ENCODE measurements around the gene FAM131B.
A peak's percentile ranks its signal among the peaks of the same experiment; 100 is the strongest.
"Not testable (repeated sequence)": the region's sequence is repeated elsewhere in the genome, so short reads cannot be mapped to it uniquely, and the experiment has no call there.

FAM131B gene

DNA sequence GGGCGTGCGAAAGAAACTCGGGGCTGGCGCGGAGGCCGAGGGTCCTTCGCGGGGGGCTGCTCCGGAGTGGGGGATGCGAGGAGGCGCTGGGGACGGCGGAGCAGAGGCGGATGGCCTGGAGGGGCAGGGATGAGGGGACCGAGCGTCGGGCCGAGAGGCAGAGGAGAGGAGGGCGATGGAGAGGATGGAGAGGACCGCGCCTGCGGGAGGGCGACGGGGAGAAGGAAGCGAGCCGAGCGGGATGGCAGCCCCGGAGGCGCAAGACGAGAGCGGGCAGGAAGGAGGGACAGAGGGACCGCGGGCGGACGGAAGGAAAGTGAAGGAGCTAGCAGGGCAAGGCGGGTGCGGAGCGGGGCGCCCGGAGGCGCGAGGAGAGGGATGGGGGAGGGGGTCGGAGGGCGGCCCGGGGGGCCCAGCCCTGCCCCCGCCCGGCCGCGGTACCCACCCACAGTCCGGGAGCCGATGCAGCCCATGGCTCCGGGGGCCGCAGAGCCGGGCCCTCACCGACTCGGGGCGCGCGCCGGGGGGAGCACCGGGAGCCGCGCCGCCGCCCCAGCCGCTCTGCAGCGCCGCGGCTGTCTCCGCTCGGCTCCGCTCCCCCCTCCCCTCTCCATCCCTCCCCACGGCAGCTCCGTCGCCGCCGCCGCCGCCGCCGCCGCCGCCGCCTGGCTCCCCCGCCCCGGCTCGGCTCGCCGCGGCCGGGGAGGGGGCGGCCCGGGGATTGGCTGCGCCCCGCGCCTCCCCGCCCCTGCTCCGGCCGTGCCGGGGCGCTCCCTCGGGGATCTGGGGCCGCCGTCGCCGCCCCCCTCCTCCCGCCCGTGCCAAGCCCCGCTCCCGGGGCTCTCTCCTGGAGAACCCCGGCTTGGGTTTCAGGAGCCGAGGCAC lies at the start of gene FAM131B:
FAM131B (minus strand) TSS at position 583 of the 885 bp plus-strand sequence; CDS start at position 473, 110 bp downstream.
- no peak for DNase-seq (ENCODE audit: low read depth in 2 of 2)

DNA sequence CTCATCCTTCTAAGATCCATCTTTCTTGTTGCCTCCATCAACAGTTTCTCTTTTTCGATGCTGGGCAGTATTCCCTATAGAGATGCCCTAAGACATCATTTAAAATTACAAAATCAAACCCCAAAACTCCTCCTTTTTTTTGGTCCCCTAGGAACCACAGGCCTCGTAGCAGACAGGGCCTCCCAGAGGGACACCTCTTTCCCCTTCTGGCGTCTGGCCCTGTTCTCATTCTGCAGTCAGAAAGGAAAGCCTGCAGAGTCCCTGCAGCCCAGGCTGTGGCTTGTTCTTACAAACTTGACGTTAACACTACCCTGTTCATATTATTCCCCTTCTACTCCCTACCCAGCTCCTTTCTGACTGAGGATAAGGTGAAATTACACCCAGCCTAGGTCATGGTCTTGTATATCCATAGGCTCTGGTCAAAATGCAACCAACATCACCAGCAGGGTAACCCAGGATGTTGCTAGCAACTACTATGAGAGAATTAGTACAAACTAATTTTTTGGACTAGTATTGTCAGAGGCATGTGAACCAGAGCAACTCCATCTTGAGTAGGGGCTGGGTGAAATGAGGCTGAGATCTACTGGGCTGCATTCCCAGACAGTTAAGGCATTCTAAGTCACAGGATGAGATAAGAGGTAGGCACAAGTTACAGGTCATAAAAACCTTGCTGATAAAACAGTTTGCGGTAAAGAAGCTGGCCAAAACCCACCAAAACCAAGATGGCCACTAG lies 49.6 kb upstream of the FAM131B start:
- DNase-seq (ENCODE audit: low read depth in 2 of 2), result no peak

- no peak for DNase-seq (ENCODE audit: low read depth in 2 of 2)
Measured at GRCh38 chr7:143410521-143411004, 48.0 kb upstream of the FAM131B start.

DNA sequence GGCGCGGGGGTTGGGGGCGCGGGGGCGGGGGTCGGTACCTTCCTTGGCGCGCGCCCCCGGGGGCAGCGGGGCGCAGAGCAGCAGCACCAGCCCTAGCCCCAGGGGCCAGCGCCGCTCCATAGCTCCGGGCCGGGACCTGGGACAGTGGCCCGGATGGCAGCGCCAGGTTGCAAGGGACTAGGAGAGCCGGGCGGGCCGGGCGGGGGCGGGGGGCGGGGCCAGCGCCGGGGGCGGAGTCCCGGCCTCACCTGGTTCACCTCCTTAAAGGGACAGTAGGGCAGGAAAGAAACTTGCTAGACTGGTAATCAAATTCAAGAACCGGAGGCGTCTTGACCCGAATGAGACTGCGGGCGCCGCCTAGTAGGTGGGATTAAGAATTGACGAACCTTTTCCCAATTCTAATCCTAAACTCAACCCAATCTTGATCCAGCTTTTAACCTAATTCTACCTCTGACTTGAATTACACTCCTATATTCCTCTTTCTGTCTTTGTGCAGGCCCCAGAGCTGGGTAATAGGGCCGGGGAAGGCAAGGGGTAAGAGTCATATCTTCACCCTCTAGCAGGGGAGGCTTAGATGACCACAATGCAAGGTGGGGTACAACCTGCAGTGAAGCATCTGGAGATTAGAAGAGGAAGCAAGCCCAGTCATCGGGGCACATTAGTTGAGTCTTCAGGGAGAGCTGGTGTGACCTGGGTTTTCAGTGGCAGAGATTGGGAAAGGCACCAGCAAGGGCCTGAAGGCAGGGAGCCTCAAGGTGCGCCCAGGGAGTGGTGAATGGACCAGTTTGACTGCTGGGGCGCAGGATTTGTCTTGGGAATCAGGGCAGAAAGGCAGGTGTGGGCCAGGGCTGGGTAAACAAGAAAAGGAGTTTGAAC lies 46.4 kb upstream of the FAM131B start, which contains the start of gene EPHA1:
EPHA1 (minus strand) TSS at position 171 of the 876 bp plus-strand sequence; CDS start at position 120, 51 bp downstream.
- peak in 1 of 2 donors; percentile 15 for DNase-seq (ENCODE audit: low read depth in 2 of 2)

- no peak for DNase-seq (ENCODE audit: low read depth in 2 of 2)
Measured at GRCh38 chr7:143408252-143408685, 45.8 kb upstream of the FAM131B start.

GRCh38 chr7:143407287-143408251 lies 45.1 kb upstream of the FAM131B start:
- no peak for DNase-seq (ENCODE audit: low read depth in 2 of 2)

DNA sequence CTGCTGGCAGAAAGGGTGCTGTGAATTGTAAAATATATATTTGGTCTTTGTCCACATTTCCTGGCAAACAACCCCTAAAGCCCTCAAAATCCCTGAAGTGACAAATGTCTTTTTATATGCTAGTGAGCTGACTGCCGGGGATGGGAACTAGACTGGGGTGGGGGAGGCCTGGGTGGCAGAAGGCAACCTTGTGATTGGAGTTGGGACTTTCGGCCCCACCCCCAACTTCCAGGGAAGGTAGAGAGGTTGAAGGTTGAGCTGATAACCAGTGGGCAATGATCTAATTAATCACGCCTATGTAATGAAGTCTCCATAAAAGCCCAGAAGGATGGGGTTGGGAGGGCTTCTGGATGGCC lies 43.5 kb upstream of the FAM131B start:
- DNase-seq (ENCODE audit: low read depth in 2 of 2), result no peak

DNA sequence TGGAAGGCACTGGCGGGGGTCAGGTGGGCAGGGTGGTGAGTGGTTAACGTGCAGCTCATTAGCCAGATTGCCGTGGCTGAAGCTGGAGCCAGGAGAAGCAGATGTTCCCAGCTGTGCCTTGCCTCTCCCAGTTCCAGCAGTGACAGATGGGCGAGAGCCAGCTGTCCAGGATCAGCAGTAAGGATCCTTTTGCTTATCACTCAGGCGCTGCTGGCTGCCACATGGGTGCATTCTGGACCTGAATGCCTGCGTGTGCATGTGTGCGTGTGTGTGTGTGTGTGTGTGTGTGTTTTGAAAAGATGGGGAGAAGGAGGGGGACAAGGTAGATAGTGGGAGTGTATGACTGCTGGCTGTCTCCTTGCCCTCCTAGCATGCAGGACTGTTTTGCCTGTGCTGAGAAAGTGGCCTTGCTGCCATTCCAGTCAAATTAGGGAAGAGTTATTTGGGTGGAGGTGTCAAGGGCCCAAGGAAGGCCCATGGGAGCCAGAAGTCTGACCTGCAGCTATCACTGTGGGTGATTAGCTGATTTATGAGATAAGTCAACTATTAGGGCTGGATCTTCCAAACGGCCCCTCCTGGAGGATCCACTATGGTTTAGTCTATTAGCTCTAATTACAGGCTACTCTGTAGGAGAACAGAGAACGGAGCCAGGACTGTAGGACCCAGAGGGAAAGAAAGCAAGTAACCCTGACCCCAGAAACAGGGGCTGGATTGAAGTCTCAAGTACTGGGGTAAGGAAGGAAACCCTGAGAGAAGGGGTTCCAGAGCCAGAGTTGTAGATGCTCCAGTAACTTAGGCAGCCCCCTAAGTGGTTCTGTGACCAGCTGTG lies 42.9 kb upstream of the FAM131B start:
- no peak for DNase-seq (ENCODE audit: low read depth in 2 of 2)

DNA sequence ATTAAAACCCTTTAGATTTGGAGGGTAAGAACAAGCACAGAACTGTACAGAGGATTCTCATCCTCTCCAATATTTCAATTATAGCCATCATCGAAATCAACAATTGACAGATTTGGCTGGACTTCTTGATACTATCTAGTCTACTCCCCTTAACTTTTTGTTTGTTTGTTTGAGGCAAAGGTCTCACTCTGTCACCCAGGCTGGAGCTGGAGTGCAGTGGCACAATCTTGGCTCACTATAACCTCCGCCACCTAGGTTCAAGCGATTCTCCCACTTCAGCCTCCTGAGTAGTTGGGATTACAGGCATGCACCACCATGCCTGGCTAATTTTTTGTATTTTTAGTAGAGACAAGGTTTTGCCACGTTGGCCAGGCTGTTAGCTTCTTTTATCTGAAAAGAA lies 39.7 kb upstream of the FAM131B start:
- DNase-seq (ENCODE audit: low read depth in 2 of 2), result not testable (repeated sequence)

- DNase-seq (ENCODE audit: low read depth in 2 of 2), result no peak
Measured at GRCh38 chr7:143401265-143401664, 38.8 kb upstream of the FAM131B start.

DNA sequence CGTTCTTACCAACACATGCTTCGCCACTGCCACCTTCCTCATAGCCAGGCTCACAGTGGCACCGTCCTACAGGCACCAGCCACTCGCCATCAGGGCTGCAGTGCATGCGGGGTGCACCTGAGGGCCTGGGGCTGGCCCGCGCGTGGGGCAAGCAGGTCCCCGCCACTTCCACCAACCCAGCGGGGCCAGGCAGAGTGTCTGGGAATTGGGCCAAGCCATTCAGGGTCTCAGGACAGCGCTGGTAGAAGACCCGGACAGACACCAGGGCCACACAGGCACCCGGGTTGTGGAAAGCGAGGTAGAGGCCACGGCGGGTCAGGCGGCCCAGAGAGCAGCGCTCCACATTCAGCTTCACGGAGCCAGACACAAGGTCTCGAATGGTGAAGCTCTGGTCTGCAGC lies 37.1 kb upstream of the FAM131B start:
- DNase-seq (ENCODE audit: low read depth in 2 of 2), result no peak

DNA sequence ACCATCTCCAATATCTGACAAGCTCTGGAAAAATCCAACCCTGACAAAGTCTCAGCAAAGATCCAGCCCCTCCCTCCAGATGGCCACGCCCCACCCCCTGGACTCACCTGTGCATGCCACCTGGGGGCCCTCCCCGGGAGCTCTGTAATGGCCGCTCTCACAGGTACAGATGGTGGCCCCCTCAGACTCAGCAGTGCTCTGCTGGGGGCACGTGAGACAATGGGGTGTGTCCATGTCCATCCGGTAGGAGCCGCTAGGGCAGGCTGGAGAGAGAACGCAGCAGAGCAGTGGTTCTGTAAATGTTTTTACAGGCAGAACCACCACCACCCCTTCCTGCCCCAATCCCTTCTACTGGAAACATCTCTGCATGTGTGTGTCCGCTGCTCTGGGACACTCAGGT lies 36.6 kb upstream of the FAM131B start:
- DNase-seq (ENCODE audit: low read depth in 2 of 2), result no peak

DNA sequence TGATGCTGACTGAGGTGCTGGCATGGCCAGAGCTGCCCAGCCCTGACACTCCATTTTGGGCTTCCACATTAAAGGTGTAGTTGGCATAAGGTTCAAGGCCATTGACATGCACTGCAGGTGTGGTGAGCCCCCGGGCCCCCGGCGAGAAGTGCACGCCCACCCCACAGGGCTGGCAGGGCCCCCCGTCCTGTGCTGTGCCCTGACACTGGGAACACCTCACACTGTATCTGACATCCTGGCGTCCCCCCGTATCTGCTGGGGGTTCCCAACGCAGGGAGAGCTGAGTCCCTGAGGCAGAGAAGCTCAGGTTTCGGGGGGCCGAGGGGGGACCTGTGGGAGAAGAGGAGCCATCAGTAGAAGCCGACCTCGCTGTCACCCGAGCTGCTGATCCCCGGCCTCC lies 36.1 kb upstream of the FAM131B start:
- DNase-seq (ENCODE audit: low read depth in 2 of 2), result no peak

DNA sequence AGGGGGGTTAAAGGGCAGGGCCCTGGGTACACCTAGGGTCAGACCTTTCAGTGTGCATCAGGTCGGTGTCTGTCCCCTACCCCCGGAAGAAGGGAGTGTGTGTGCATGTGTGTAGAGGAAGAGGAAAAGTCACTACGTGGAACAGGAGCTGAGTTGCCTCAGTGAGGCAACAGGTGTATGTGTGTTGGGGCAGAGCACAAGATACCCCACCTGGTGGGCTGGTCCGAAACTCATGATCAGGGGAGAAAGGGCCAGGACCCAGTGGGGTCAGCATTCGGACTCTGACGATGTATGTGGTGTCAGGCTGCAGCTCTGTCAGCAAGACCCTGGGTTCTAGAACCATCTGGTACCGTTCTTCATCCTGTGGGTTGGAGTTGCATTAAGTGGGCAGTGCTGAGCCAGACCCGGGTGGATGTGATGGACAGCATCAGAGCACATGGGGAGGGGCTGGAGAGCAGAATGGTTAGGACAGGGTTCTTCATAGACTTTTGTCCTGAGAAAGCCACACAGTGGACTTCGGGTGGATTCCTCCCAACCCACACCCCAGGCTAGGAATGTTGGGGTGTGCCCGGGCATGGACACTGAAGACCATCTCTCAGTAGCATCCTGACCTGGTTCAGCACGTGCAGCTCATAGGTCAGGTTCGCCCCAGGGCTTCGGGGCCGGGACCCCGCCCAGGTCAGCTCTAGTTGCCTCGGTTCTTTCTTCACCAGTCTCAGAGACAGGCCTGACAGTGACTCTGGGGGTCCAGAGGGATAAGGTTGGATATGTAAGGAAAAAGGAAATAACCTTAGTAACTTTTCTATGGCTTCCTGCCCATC lies 35.4 kb upstream of the FAM131B start:
- no peak for DNase-seq (ENCODE audit: low read depth in 2 of 2)

- no peak for DNase-seq (ENCODE audit: low read depth in 2 of 2)
Measured at GRCh38 chr7:143396625-143397556, 34.4 kb upstream of the FAM131B start.

GRCh38 chr7:143396182-143396581 lies 33.7 kb upstream of the FAM131B start:
- DNase-seq (ENCODE audit: low read depth in 2 of 2), result no peak

All from stimulated activated CD8-positive, alpha-beta memory T cell treated with anti-CD3 and anti-CD28 coated beads, Interleukin-2, amount 100 ng/mL, for 48 hours (primary cell).